Liver (tissue), 9 donors: Measurements from ENCODE around the gene SH3GL3. TPM values are rescaled to one million over a fixed set of nuclear protein-coding genes. Genes with fewer than 3 reads are reported as not detected.

ENCODE experiments used
- DNase-seq: peaks from one replicate; pipeline ENCODE4 v3.0.0-alpha.2; 2017; ENCODE audit warnings: low spot score
- H3K27ac ChIP-seq, 2 donors: one replicate each; pipeline ENCODE4 v1.7.0; 2013; ENCODE audit warnings: inconsistent platforms in 2 of 2, low read length in 2 of 2, control low read depth in 1 of 2, low read depth in 1 of 2, mild to moderate bottlenecking in 1 of 2
- H3K27me3 ChIP-seq, 4 donors: one replicate each; pipeline versions ENCODE4 v1.6.1 to v1.7.0; 2013; ENCODE audit warnings: low read length in 3 of 4, inconsistent platforms in 1 of 4, mild to moderate bottlenecking in 1 of 4, moderate library complexity in 1 of 4; ENCODE audit not compliant: control insufficient read depth in 4 of 4, insufficient read depth in 4 of 4
- H3K36me3 ChIP-seq, 4 donors: one replicate each; pipeline versions ENCODE4 v1.6.1 to v1.7.0; 2013; ENCODE audit warnings: low read length in 3 of 4, mild to moderate bottlenecking in 3 of 4, low read depth in 1 of 4, moderate library complexity in 1 of 4; ENCODE audit not compliant: control insufficient read depth in 4 of 4, insufficient read depth in 3 of 4
- H3K4me1 ChIP-seq, 4 donors: one replicate each; pipeline versions ENCODE4 v1.6.1 to v1.7.0; 2013; ENCODE audit warnings: low read length in 3 of 4, mild to moderate bottlenecking in 3 of 4, moderate library complexity in 1 of 4; ENCODE audit not compliant: control insufficient read depth in 4 of 4, insufficient read depth in 4 of 4
- H3K4me3 ChIP-seq, 3 donors: one replicate each; pipeline versions ENCODE4 v1.6.1 to v1.7.0; 2013; ENCODE audit warnings: low read length in 3 of 3, control low read depth in 1 of 3, low read depth in 1 of 3, mild to moderate bottlenecking in 1 of 3
- H3K9ac ChIP-seq, 2 donors: one replicate each; pipeline ENCODE4 v1.7.0; 2013; ENCODE audit warnings: low read length in 2 of 2, mild to moderate bottlenecking in 2 of 2, moderate library complexity in 2 of 2, control low read depth in 1 of 2, low read depth in 1 of 2
- H3K9me3 ChIP-seq, 4 donors: one replicate each; pipeline versions ENCODE4 v1.6.1 to v1.7.0; 2013; ENCODE audit warnings: low read length in 3 of 4; ENCODE audit not compliant: control insufficient read depth in 4 of 4
- ATF3 ChIP-seq: IDR thresholded peaks from 2 replicates; pipeline ENCODE4 v1.6.1; 2016; ENCODE audit warnings: antibody characterized with exemption
- EGR1 ChIP-seq, 2 donors: IDR thresholded peaks; 2 replicates each; pipeline ENCODE4 v1.6.1; 2016 to 2018; ENCODE audit warnings: antibody characterized with exemption in 2 of 2, low read depth in 2 of 2
- FOXA1 ChIP-seq: IDR thresholded peaks from 2 replicates; pipeline ENCODE4 v1.6.1; 2016; ENCODE audit warnings: antibody characterized with exemption
- FOXA2 ChIP-seq: IDR thresholded peaks from 2 replicates; pipeline ENCODE4 v1.6.1; 2016; ENCODE audit warnings: antibody characterized with exemption
- GABPA ChIP-seq, 2 donors: IDR thresholded peaks in 1 of 2; conservative IDR thresholded peaks in 1 of 2; 2 replicates each; pipeline ENCODE4 v1.6.1; 2016; ENCODE audit warnings: antibody characterized with exemption in 2 of 2, mild to moderate bottlenecking in 1 of 2, moderate library complexity in 1 of 2
- HNF4A ChIP-seq, 2 donors: conservative IDR thresholded peaks; 2 replicates each; pipeline ENCODE4 v1.6.1; 2016; ENCODE audit warnings: antibody characterized with exemption in 2 of 2, mild to moderate bottlenecking in 2 of 2
- HNF4G ChIP-seq: IDR thresholded peaks from 2 replicates; pipeline ENCODE4 v1.6.1; 2016; ENCODE audit warnings: antibody characterized with exemption
- JUND ChIP-seq, 2 donors: IDR thresholded peaks; 2 replicates each; pipeline ENCODE4 v1.6.1; 2016; ENCODE audit warnings: antibody characterized with exemption in 2 of 2
- NR2F2 ChIP-seq: IDR thresholded peaks from 2 replicates; pipeline ENCODE4 v1.6.1; 2016; ENCODE audit warnings: antibody characterized with exemption
- REST ChIP-seq: IDR thresholded peaks from 2 replicates; pipeline ENCODE4 v1.6.1; 2016; ENCODE audit warnings: antibody characterized with exemption, mild to moderate bottlenecking
- SP1 ChIP-seq: IDR thresholded peaks from 2 replicates; pipeline ENCODE4 v1.6.1; 2018; ENCODE audit warnings: antibody characterized with exemption, mild to moderate bottlenecking
- ZBTB33 ChIP-seq: IDR thresholded peaks from 2 replicates; pipeline ENCODE4 v1.6.1; 2016; ENCODE audit warnings: antibody characterized with exemption
- WGBS: extraction: QIAGEN DNeasy Blood & Tissue Kit; methylation state at CpG from one replicate; pipeline ENCODE4 v1.1.7; 2013; 5-methylcytosine and 5-hydroxymethylcytosine counted together
- polyA plus RNA-seq, 2 donors: library from polyadenylated mRNA; stranded (reverse) in 1 of 2; unstranded in 1 of 2; fragments of 200-250 nt in 1 of 2; fragments of >200 nt in 1 of 2; fragmentation: Nextera tagmentation in 1 of 2; extraction: Ambion mirVana in 1 of 2; gene quantifications; one replicate each; pipeline versions ENCODE4 v1.2.1 to v1.2.3, GENCODE V29; 2013 to 2015
- total RNA-seq, 2 donors: library from RNA; depleted of rRNA; stranded (reverse); fragments of >200 nt; gene quantifications; one replicate each; pipeline ENCODE4 v1.2.3, GENCODE V29; 2014
- donor health status: healthy.
- donor health status: healthy.
- donor health status: healthy.
- donor health status: healthy.
- donor health status: healthy.

The SH3GL3 gene
- total and polyA plus RNA-seq, 4 donors = 0.23 TPM; not detected in 3

GRCh38 chr15:83604549-83604948 lies 157.4 kb downstream of the SH3GL3 start (continued):
- no peak for TF ChIP-seq REST
- TF ChIP-seq GABPA (IDR thresholded peaks at IDR 0.05 in 1 of 2, conservative IDR thresholded peaks at IDR 0.05 in 1 of 2) = no peak
- no peak for TF ChIP-seq HNF4G
- TF ChIP-seq EGR1 (IDR thresholded peaks at IDR 0.05; ENCODE audit: low read depth in 2 of 2) = no peak
- TF ChIP-seq HNF4A (conservative IDR thresholded peaks at IDR 0.05) = no peak
- TF ChIP-seq FOXA1 = no peak
- no peak for TF ChIP-seq NR2F2

- Histone ChIP-seq H3K27me3 (peaks cover 0 to 6% (median 0%) of the 10 kb centered on the region in 4 donors), H3K4me3 (no peak overlapping the region), H3K4me1 (no peaks in the 10 kb centered on the region), H3K9me3 (peaks cover 0 to under 1% (median 0%) of the 10 kb centered on the region in 4 donors), H3K9ac (no peak overlapping the region), H3K36me3 (no peaks in the 10 kb centered on the region), H3K27ac (no peak overlapping the region)
- WGBS = 69% methylated on average over 7 of the region's 7 CpGs
- TF ChIP-seq JUND (IDR thresholded peaks at IDR 0.05) (no peak), HNF4A (conservative IDR thresholded peaks at IDR 0.05) (no peak), NR2F2 (peak; percentile 65), FOXA2 (no peak)
- no peak for DNase-seq
These were observed 158.2 kb downstream of the SH3GL3 start for GRCh38 chr15:83605111-83605945.

GRCh38 chr15:83610132-83610531 lies 163.0 kb downstream of the SH3GL3 start:
- DNase-seq = no peak
- Histone ChIP-seq H3K4me3 (no peak overlapping the region), H3K36me3 (no peaks in the 10 kb centered on the region), H3K27ac (no peak overlapping the region), H3K27me3 (peaks cover 0 to 3% (median 0%) of the 10 kb centered on the region in 4 donors), H3K9ac (no peak overlapping the region), H3K4me1 (no peaks in the 10 kb centered on the region), H3K9me3 (no peaks in the 10 kb centered on the region)
- 82% methylated on average over 3 of the region's 3 CpGs for WGBS
- TF ChIP-seq FOXA1 (no peak), ATF3 (no peak), GABPA (IDR thresholded peaks at IDR 0.05 in 1 of 2, conservative IDR thresholded peaks at IDR 0.05 in 1 of 2) (no peak), SP1 (no peak), ZBTB33 (no peak)
